Mesenchymal stem cell (in vitro differentiated cells and primary cell): ENCODE measurements around the gene OSM.
A peak's percentile ranks its signal among the peaks of the same experiment; 100 is the strongest.

Source experiments
- DNase-seq: peaks from one replicate; pipeline ENCODE4 v3.0.0-alpha.2; 2013
- H2AFZ ChIP-seq: one replicate; pipeline ENCODE4 v1.6.1; 2013; ENCODE audit warnings: low read depth, mild to moderate bottlenecking, control low read depth, inconsistent platforms, low read length, moderate library complexity
- H2AK5ac ChIP-seq: 2 replicates; pipeline ENCODE4 v1.6.1; 2013; ENCODE audit warnings: low read length, moderate library complexity, mild to moderate bottlenecking, inconsistent platforms; ENCODE audit not compliant: severe bottlenecking
- H2BK120ac ChIP-seq: one replicate; pipeline ENCODE4 v1.6.1; 2013; ENCODE audit warnings: low read depth, mild to moderate bottlenecking, inconsistent platforms, low read length, moderate library complexity
- H2BK12ac ChIP-seq, 2 experiments: one replicate each; pipeline ENCODE4 v1.6.1; 2013; ENCODE audit warnings: inconsistent platforms in 2 of 2, low read length in 2 of 2, mild to moderate bottlenecking in 2 of 2, moderate library complexity in 2 of 2, control low read depth in 1 of 2
- H2BK15ac ChIP-seq: one replicate; pipeline ENCODE4 v1.6.1; 2013; ENCODE audit warnings: mild to moderate bottlenecking, low read depth, inconsistent platforms; ENCODE audit not compliant: poor library complexity, severe bottlenecking
- H2BK5ac ChIP-seq: 2 replicates; pipeline ENCODE4 v1.6.1; 2013; ENCODE audit warnings: low read depth, mild to moderate bottlenecking, low read length, control low read depth, inconsistent platforms; ENCODE audit not compliant: poor library complexity, severe bottlenecking
- H3K14ac ChIP-seq, 2 experiments: one replicate each; pipeline ENCODE4 v1.6.1; 2013; ENCODE audit warnings: inconsistent platforms in 2 of 2, low read length in 2 of 2, control low read depth in 1 of 2, mild to moderate bottlenecking in 1 of 2, moderate library complexity in 1 of 2
- H3K18ac ChIP-seq, 2 experiments: one replicate each; pipeline ENCODE4 v1.6.1; 2013; ENCODE audit warnings: inconsistent platforms in 2 of 2, low read length in 2 of 2, control low read depth in 1 of 2, low read depth in 1 of 2, mild to moderate bottlenecking in 1 of 2
- H3K23ac ChIP-seq, 2 experiments: one replicate each; pipeline ENCODE4 v1.6.1; 2013; ENCODE audit warnings: inconsistent platforms in 2 of 2, low read length in 2 of 2, mild to moderate bottlenecking in 2 of 2, moderate library complexity in 2 of 2, control low read depth in 1 of 2
- H3K27ac ChIP-seq: 2 replicates; pipeline ENCODE4 v1.5.1; 2013; ENCODE audit warnings: mild to moderate bottlenecking, moderate library complexity, low read length, control low read depth, inconsistent platforms; ENCODE audit not compliant: poor library complexity, severe bottlenecking
- H3K27me3 ChIP-seq, 2 experiments: 2 replicates each; pipeline versions ENCODE4 v1.6.1 to v1.7.0; 2013; ENCODE audit warnings: low read length in 2 of 2, mild to moderate bottlenecking in 2 of 2, moderate library complexity in 2 of 2, control low read depth in 1 of 2, inconsistent platforms in 1 of 2; ENCODE audit not compliant: control insufficient read depth in 1 of 2, insufficient read depth in 1 of 2
- H3K36me3 ChIP-seq, 2 experiments: 2 replicates each; pipeline versions ENCODE4 v1.6.1 to v1.7.0; 2013; ENCODE audit warnings: low read length in 2 of 2, control low read depth in 1 of 2, inconsistent platforms in 1 of 2, low read depth in 1 of 2, mild to moderate bottlenecking in 1 of 2; ENCODE audit not compliant: insufficient read depth in 2 of 2, control insufficient read depth in 1 of 2
- H3K4ac ChIP-seq, 2 experiments: one replicate each; pipeline ENCODE4 v1.6.1; 2013; ENCODE audit warnings: inconsistent platforms in 2 of 2, low read length in 2 of 2, mild to moderate bottlenecking in 2 of 2, moderate library complexity in 2 of 2, control low read depth in 1 of 2, low read depth in 1 of 2
- H3K4me1 ChIP-seq: 2 replicates; pipeline ENCODE4 v1.6.1; 2013; ENCODE audit warnings: low read depth, low read length, control low read depth; ENCODE audit not compliant: control insufficient read depth, insufficient read depth
- H3K4me2 ChIP-seq: 2 replicates; pipeline ENCODE4 v1.6.1; 2013; ENCODE audit warnings: low read length, mild to moderate bottlenecking, inconsistent platforms; ENCODE audit not compliant: poor library complexity, severe bottlenecking
- H3K4me3 ChIP-seq, 2 experiments: 2 replicates each; pipeline versions ENCODE4 v1.5.1 to v1.7.0; 2013; ENCODE audit warnings: low read length in 2 of 2, mild to moderate bottlenecking in 2 of 2, control low read depth in 1 of 2, low read depth in 1 of 2; ENCODE audit not compliant: insufficient read depth in 1 of 2
- H3K79me1 ChIP-seq: replicated peaks from 2 replicates; pipeline ENCODE4 v1.6.1; 2013; ENCODE audit warnings: mild to moderate bottlenecking, control low read depth, low read length, inconsistent platforms; ENCODE audit not compliant: poor library complexity, severe bottlenecking
- H3K9ac ChIP-seq: 2 replicates; pipeline ENCODE4 v1.7.0; 2013; ENCODE audit warnings: mild to moderate bottlenecking, low read length, moderate library complexity
- H3K9me3 ChIP-seq: 2 replicates; pipeline ENCODE4 v1.7.0; 2013; ENCODE audit warnings: mild to moderate bottlenecking, low read length; ENCODE audit not compliant: control insufficient read depth
- H4K8ac ChIP-seq: one replicate; pipeline ENCODE4 v1.6.1; 2013; ENCODE audit warnings: inconsistent platforms, mild to moderate bottlenecking, low read length, moderate library complexity
- H4K91ac ChIP-seq: one replicate; pipeline ENCODE4 v1.6.1; 2013; ENCODE audit warnings: mild to moderate bottlenecking, low read length, inconsistent platforms
- WGBS: methylation state at CpG from one replicate; pipeline ENCODE4 v1.1.7; 2013; ENCODE audit warnings: mixed read lengths; 5-methylcytosine and 5-hydroxymethylcytosine counted together

The OSM gene

DNA sequence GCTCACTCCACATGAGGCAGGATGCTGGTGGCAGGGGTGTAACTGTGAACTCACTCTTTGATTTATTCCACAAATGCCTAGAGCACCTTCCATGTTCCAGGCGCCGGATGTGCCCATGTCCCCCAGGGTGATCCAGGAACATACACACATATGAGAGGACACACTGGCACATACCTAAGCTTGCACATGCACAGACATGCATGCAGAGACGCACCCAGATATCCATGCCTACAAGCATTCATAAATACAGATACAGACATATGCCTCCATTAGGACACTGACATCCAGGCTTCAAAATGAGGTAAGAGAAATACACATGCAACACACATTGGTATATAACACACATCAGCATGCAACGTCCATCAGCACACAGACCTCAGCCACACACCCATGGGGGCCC, 4.5 kb downstream of the OSM start:
- 94% methylated on average over 4 of the region's 4 CpGs for WGBS
- no peak for DNase-seq

DNA sequence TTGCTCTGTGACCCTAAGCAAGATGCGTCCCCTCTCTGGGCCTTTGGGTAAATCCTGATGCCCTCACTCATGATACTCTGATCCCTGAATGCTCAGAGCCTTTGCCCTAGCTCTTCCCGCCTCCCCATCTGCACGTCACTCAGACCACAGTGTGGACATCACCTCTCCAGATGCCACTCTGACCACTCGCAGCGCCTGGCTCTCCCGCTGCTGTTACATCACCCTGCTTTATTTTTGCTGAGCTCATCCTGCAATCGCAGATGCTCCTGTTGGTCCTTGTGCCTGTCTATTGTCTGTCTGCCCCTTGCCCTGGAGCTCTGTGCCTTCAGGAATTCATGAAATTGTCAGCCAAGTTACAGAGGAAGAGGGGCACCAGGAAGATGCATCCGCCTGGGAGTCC, 5.5 kb downstream of the OSM start:
- H4K91ac ChIP-seq, result no peak overlapping the region
- peaks cover 0 to 8% of the 10 kb centered on the region in 2 experiments for H3K27me3 ChIP-seq
- H3K9me3 ChIP-seq, result no peaks in the 10 kb centered on the region
- no peak overlapping the region for H3K4me3 ChIP-seq
- H2BK12ac ChIP-seq, result no peak overlapping the region
- H3K4me1 ChIP-seq, result peaks cover 43% of the 10 kb centered on the region
- H3K4ac ChIP-seq, result no peak overlapping the region
- no peak overlapping the region for H2AK5ac ChIP-seq
- H2AFZ ChIP-seq, result no peak overlapping the region
- 80% methylated on average over 8 of the region's 8 CpGs for WGBS
- H3K18ac ChIP-seq, result no peak overlapping the region
- H3K36me3 ChIP-seq, result no peaks in the 10 kb centered on the region
- H2BK5ac ChIP-seq, result no peak overlapping the region
- H3K4me2 ChIP-seq, result no peak overlapping the region
- no peak overlapping the region for H2BK15ac ChIP-seq
- H3K14ac ChIP-seq, result no peak overlapping the region
- no peak overlapping the region for H3K9ac ChIP-seq
- no peak overlapping the region for H3K27ac ChIP-seq
- DNase-seq, result peak; percentile 57
- no peaks in the 10 kb centered on the region for H3K79me1 ChIP-seq
- H4K8ac ChIP-seq, result no peak overlapping the region
- no peak overlapping the region for H2BK120ac ChIP-seq
- H3K23ac ChIP-seq, result no peak overlapping the region

More for the DNA sequence above, 4.5 kb downstream of the OSM start:
- peaks cover 41% of the 10 kb centered on the region for H3K4me1 ChIP-seq
- no peaks in the 10 kb centered on the region for H3K9me3 ChIP-seq
- H3K4me3 ChIP-seq, result no peak overlapping the region
- no peak overlapping the region for H3K4ac ChIP-seq
- no peak overlapping the region for H3K23ac ChIP-seq
- H2BK12ac ChIP-seq, result no peak overlapping the region
- H3K27me3 ChIP-seq, result peaks cover 0 to 8% of the 10 kb centered on the region in 2 experiments
- no peak overlapping the region for H2BK5ac ChIP-seq
- peak overlapping the region; percentile 1 for H2AK5ac ChIP-seq
- H3K4me2 ChIP-seq, result no peak overlapping the region
- H2BK120ac ChIP-seq, result no peak overlapping the region
- no peak overlapping the region for H4K91ac ChIP-seq
- H3K27ac ChIP-seq, result no peak overlapping the region
- no peak overlapping the region for H2BK15ac ChIP-seq
- H3K36me3 ChIP-seq, result no peaks in the 10 kb centered on the region
- H4K8ac ChIP-seq, result no peak overlapping the region
- no peak overlapping the region for H3K18ac ChIP-seq
- no peak overlapping the region for H2AFZ ChIP-seq
- no peaks in the 10 kb centered on the region for H3K79me1 ChIP-seq
- H3K14ac ChIP-seq, result no peak overlapping the region
- no peak overlapping the region for H3K9ac ChIP-seq

DNA sequence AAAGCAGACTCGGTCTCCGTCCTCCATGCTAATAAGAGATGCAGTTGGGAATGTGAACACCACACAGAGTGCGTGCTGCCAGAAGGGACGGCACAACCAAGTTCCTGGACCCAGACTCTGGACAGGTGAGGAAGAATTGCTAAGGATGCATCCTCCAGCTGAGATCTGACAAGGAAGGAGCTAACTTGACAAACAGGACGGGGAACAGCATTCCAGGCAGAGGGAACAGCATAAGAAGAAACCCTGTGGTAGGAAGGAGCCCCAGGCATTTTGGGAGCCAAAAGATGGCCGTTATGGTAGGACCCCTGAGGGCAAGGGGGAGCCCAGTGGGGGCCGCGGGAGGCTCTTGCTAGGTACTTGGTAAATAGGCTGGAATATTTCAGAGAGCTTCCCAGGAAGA, 6.0 kb downstream of the OSM start:
- WGBS, result 89% methylated on average over 8 of the region's 8 CpGs
- Histone ChIP-seq H3K14ac (no peak overlapping the region), H2BK12ac (no peak overlapping the region), H3K4me2 (no peak overlapping the region), H3K36me3 (no peaks in the 10 kb centered on the region), H3K4ac (no peak overlapping the region), H3K4me3 (no peak overlapping the region), H2AK5ac (no peak overlapping the region), H2BK15ac (no peak overlapping the region), H4K91ac (no peak overlapping the region), H3K23ac (no peak overlapping the region), H2AFZ (no peak overlapping the region), H3K18ac (no peak overlapping the region), H3K79me1 (no peaks in the 10 kb centered on the region), H3K4me1 (peaks cover 39% of the 10 kb centered on the region), H2BK5ac (no peak overlapping the region), H3K27ac (no peak overlapping the region), H3K27me3 (peaks cover 0 to 8% of the 10 kb centered on the region in 2 experiments), H2BK120ac (no peak overlapping the region), H3K9ac (no peak overlapping the region), H3K9me3 (no peaks in the 10 kb centered on the region), H4K8ac (no peak overlapping the region)
- no peak for DNase-seq

DNA sequence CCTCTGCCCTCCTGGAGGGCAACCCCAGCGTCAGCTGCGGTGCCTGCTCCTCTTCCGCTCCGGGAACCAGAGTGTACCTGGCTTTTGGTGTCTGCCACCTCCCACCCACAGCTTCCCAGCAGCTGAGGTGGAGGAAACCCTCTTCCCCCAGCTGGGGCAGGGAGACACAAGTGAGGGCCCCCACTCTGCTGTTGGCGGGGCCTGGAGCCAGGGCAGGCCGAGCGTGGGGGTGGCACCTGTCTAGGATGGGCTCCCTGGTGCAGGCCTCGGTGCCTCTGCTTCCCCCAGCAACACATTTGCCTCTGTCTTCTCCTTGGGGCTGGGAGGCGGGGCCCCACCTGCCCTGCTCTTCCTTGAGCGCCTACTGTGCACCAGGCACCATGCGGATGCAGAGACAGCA, 6.4 kb downstream of the OSM start:
- WGBS, result 96% methylated on average over 11 of the region's 11 CpGs
- H3K79me1 ChIP-seq, result no peaks in the 10 kb centered on the region
- H3K18ac ChIP-seq, result no peak overlapping the region
- H3K9ac ChIP-seq, result no peak overlapping the region
- no peak overlapping the region for H4K8ac ChIP-seq
- no peaks in the 10 kb centered on the region for H3K36me3 ChIP-seq
- DNase-seq, result no peak
- no peak overlapping the region for H2AFZ ChIP-seq
- no peak overlapping the region for H3K4ac ChIP-seq
- H3K27ac ChIP-seq, result no peak overlapping the region
- peak overlapping the region; percentile 9 for H2AK5ac ChIP-seq
- H2BK5ac ChIP-seq, result no peak overlapping the region
- peaks cover 39% of the 10 kb centered on the region for H3K4me1 ChIP-seq
- H3K14ac ChIP-seq, result no peak overlapping the region
- H2BK15ac ChIP-seq, result no peak overlapping the region
- no peak overlapping the region for H2BK12ac ChIP-seq
- H2BK120ac ChIP-seq, result no peak overlapping the region
- H3K27me3 ChIP-seq, result peaks cover 0 to 8% of the 10 kb centered on the region in 2 experiments
- no peak overlapping the region for H4K91ac ChIP-seq
- H3K9me3 ChIP-seq, result no peaks in the 10 kb centered on the region
- H3K4me2 ChIP-seq, result no peak overlapping the region
- no peak overlapping the region for H3K4me3 ChIP-seq
- H3K23ac ChIP-seq, result no peak overlapping the region
